ENCODE measurements around the gene ATP2C1. TPM values are rescaled to one million over a fixed set of nuclear protein-coding genes. Genes with fewer than 3 reads are reported as not detected.

The ATP2C1 gene
- total RNA-seq, 1 donor from 2014 or later, result 102 TPM

DNA sequence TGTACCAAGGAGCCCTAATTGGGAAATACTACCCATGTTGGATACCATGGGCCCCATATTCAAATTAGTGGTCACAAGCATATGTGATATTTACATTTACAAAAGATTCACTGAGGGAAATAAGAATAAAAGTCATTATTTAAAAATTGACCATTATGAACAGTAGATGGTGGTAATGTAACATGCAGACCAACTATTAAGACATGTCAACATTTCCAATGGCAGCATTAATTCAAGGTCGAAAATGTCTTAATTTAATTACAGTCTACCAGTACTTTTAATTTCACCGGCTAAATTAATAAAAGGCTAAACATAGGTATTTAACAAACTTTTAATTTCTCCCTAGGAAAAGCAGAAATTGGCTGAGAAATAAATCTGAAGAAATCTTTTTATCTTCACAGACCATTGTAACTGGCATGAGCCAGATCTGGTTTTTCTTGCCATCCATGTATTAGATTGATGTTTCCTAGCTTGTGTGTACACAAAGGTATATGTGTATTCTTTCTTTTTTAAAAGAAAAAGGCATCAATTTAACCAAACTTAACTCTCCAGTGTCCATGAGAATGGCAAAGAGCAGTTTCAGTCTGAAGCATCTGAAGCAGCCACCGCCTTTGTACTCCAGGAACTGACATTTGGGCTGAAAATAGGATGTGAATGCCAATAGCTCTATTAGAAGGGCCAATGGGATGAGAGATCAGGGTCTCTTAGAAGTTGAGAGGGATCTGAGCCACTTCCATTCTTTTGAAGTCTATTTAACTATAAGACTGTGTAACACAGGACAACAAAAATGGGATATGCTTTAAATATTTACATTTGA lies 159.4 kb downstream of the ATP2C1 start:
- TF ChIP-seq CTCF (IDR thresholded peaks at IDR 0.05; ENCODE audit: unreplicated experiment), result no peak
- Mint-ChIP-seq H3K36me3 (ENCODE audit: low read depth, unreplicated experiment) (no peaks in the 10 kb centered on the region), H3K4me3 (ENCODE audit: unreplicated experiment) (no peak overlapping the region), H3K27ac (ENCODE audit: unreplicated experiment) (no peak overlapping the region), H3K27me3 (ENCODE audit: unreplicated experiment) (no peaks in the 10 kb centered on the region), H3K4me1 (ENCODE audit: unreplicated experiment) (peaks cover 4% of the 10 kb centered on the region), H3K9me3 (ENCODE audit: unreplicated experiment) (no peaks in the 10 kb centered on the region)
- DNase-seq (ENCODE audit: low spot score), result no peak

Other genes starting within 250 kb of the ATP2C1 start
- gene PIK3R4, start 147.3 kb upstream of the ATP2C1 start, total RNA-seq (ENCODE audit: unreplicated experiment), result 24.0 TPM
- 5.5 TPM for gene ASTE1, start 132.7 kb downstream of the ATP2C1 start, total RNA-seq (ENCODE audit: unreplicated experiment)
- gene NEK11, start 132.8 kb downstream of the ATP2C1 start, total RNA-seq (ENCODE audit: unreplicated experiment), result 9.6 TPM